DOHH2 (cell line): ENCODE measurements around the gene TMCC1.
"Not testable (repeated sequence)": the region's sequence is repeated elsewhere in the genome, so short reads cannot be mapped to it uniquely, and the experiment has no call there.

Experiments used
- H3F3A ChIP-seq: fragments of 200-600 bp; sonication (generic), shearing (Covaris generic); 2 replicates; pipeline ENCODE4 v1.6.0; 2016; ENCODE audit warnings: antibody characterized with exemption, mild to moderate bottlenecking; ENCODE audit not compliant: control insufficient read depth, insufficient read depth
- H3K27ac ChIP-seq: fragments of 200-600 bp; sonication (generic); 2 replicates; pipeline ENCODE4 v1.5.1; 2014; ENCODE audit warnings: low read depth, mild to moderate bottlenecking, low read length, moderate library complexity
- H3K27me3 ChIP-seq: fragments of 200-600 bp; sonication (generic); 2 replicates; pipeline ENCODE4 v1.6.1; 2014; ENCODE audit warnings: mild to moderate bottlenecking, low read length, mixed read lengths; ENCODE audit not compliant: control insufficient read depth
- H3K36me3 ChIP-seq: fragments of 200-600 bp; sonication (generic); 2 replicates; pipeline ENCODE4 v1.6.1; 2014; ENCODE audit warnings: mild to moderate bottlenecking, low read length, moderate library complexity, mixed read lengths; ENCODE audit not compliant: control insufficient read depth
- H3K4me1 ChIP-seq: fragments of 200-600 bp; sonication (generic); 2 replicates; pipeline ENCODE4 v1.6.1; 2014; ENCODE audit warnings: mild to moderate bottlenecking, low read length, mixed read lengths; ENCODE audit not compliant: control insufficient read depth
- H3K4me2 ChIP-seq: fragments of 200-600 bp; sonication (generic); 2 replicates; pipeline ENCODE4 v1.6.0; 2014; ENCODE audit warnings: mild to moderate bottlenecking, low read length, moderate library complexity
- H3K4me3 ChIP-seq: fragments of 200-600 bp; sonication (generic); 2 replicates; pipeline ENCODE4 v1.5.1; 2014; ENCODE audit warnings: mild to moderate bottlenecking, low read length, mixed read lengths
- H3K79me2 ChIP-seq: fragments of 200-600 bp; sonication (generic); 2 replicates; pipeline ENCODE4 v1.6.1; 2014; ENCODE audit warnings: mild to moderate bottlenecking, low read length, mixed read lengths; ENCODE audit not compliant: control insufficient read depth
- H3K9me2 ChIP-seq: fragments of 200-600 bp; sonication (generic); replicated peaks from 2 replicates; pipeline ENCODE4 v1.6.1; 2014; ENCODE audit warnings: mild to moderate bottlenecking, low read length, mixed read lengths; ENCODE audit not compliant: control insufficient read depth
- H3K9me3 ChIP-seq: fragments of 200-600 bp; sonication (generic); 2 replicates; pipeline ENCODE4 v1.6.1; 2014; ENCODE audit warnings: antibody characterized with exemption, low read length, mixed read lengths; ENCODE audit not compliant: control insufficient read depth, insufficient read depth
- H4K20me1 ChIP-seq: fragments of 200-600 bp; sonication (generic); 2 replicates; pipeline ENCODE4 v1.6.0; 2014; ENCODE audit warnings: low read depth, mild to moderate bottlenecking, antibody characterized with exemption, low read length, moderate library complexity; ENCODE audit not compliant: control insufficient read depth, insufficient read depth
- EZH2phosphoT487 ChIP-seq: fragments of 200-600 bp; sonication (generic); IDR thresholded peaks from 2 replicates; pipeline ENCODE4 v1.6.1; 2017; ENCODE audit warnings: borderline replicate concordance, mild to moderate bottlenecking, antibody characterized with exemption, low read length, moderate library complexity, mixed read lengths
- TF ChIP-seq, protein P1 (sequence below): fragments of 200-600 bp; sonication (generic); IDR thresholded peaks from one replicate; pipeline ENCODE4 v1.5.1; 2014; ENCODE audit warnings: antibody characterized with exemption, mild to moderate bottlenecking, low read depth, low read length; ENCODE audit not compliant: poor library complexity, severe bottlenecking

Gene TMCC1

DNA sequence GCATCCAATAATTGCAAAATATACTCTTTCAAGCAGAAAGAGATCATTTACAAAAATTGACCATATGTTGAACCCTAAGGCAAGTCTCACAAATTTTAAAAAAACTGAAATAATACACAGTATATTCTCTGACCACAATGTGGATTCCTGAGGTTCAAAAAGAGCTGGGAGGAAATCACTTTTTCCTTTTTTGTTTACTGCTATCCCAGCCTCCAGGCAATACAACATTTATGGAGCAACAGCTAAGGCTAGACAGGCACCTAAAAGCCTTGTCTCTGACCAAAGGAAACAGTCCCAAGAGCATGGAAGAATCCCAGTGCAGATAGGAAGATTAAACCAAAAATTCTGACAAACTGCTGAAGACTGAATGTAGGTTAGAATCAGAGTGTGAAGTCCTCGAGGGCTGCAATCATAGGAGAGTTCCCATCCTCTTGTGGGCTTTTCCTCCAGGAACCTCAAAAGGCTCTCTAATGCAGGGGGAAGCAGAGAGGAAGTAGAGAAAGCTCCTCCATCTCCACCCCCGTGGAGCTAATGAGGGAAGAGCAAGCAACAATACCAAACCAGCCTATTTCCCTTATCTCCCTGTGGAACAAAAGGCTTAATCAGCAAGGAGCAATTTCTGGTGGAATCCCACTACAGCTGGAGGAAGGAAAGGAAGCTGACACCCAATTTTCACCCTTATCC lies 57.0 kb downstream of the TMCC1 start:
- Histone ChIP-seq H3K27ac (no peak overlapping the region), H4K20me1 (no peaks in the 10 kb centered on the region), H3K4me1 (no peaks in the 10 kb centered on the region), H3K36me3 (no peaks in the 10 kb centered on the region), H3F3A (no peaks in the 10 kb centered on the region), H3K4me3 (no peak overlapping the region), H3K79me2 (no peaks in the 10 kb centered on the region; the same call in 1 of the 2 replicates), H3K27me3 (no peaks in the 10 kb centered on the region), H3K9me3 (no peaks in the 10 kb centered on the region), H3K9me2 (no peaks in the 10 kb centered on the region), H3K4me2 (no peak overlapping the region)
- no peak for TF ChIP-seq EZH2phosphoT487
- TF ChIP-seq, protein P1, sequence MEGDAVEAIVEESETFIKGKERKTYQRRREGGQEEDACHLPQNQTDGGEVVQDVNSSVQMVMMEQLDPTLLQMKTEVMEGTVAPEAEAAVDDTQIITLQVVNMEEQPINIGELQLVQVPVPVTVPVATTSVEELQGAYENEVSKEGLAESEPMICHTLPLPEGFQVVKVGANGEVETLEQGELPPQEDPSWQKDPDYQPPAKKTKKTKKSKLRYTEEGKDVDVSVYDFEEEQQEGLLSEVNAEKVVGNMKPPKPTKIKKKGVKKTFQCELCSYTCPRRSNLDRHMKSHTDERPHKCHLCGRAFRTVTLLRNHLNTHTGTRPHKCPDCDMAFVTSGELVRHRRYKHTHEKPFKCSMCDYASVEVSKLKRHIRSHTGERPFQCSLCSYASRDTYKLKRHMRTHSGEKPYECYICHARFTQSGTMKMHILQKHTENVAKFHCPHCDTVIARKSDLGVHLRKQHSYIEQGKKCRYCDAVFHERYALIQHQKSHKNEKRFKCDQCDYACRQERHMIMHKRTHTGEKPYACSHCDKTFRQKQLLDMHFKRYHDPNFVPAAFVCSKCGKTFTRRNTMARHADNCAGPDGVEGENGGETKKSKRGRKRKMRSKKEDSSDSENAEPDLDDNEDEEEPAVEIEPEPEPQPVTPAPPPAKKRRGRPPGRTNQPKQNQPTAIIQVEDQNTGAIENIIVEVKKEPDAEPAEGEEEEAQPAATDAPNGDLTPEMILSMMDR: no peak

DNA sequence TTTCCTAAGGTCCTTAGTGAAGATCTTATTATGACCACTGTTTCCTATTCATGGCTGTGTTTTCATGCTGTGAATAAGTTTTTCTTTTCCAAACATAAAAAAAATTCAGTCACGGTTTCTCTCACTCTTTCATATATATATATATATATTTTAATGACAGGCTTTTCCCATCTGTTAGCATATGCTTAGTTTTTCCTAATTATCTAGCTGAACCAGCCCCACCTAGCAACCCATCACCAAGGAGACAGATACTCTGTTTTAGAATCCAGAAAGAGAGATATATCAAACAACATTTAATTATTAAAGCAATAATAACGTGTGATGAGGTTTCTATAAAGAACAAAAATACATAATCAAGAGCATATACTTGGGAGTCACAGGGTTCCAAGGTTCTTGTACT lies 58.3 kb downstream of the TMCC1 start:
- Histone ChIP-seq H3K79me2 (no peaks in the 10 kb centered on the region; the same call in 1 of the 2 replicates), H3K4me2 (no peak overlapping the region), H3K9me2 (no peaks in the 10 kb centered on the region), H3K4me1 (no peaks in the 10 kb centered on the region), H3K36me3 (no peaks in the 10 kb centered on the region), H3K4me3 (no peak overlapping the region), H4K20me1 (no peaks in the 10 kb centered on the region), H3F3A (no peaks in the 10 kb centered on the region), H3K27ac (no peak overlapping the region), H3K27me3 (no peaks in the 10 kb centered on the region), H3K9me3 (no peaks in the 10 kb centered on the region)
- TF ChIP-seq, protein P1: no peak
- no peak for TF ChIP-seq EZH2phosphoT487

- H4K20me1 ChIP-seq: no peaks in the 10 kb centered on the region
- no peaks in the 10 kb centered on the region; the same call in 1 of the 2 replicates for H3K79me2 ChIP-seq
- no peaks in the 10 kb centered on the region for H3K27me3 ChIP-seq
- TF ChIP-seq, protein P1: no peak
- no peak for TF ChIP-seq EZH2phosphoT487
- H3K27ac ChIP-seq: no peak overlapping the region
- no peaks in the 10 kb centered on the region for H3K36me3 ChIP-seq
- no peaks in the 10 kb centered on the region for H3F3A ChIP-seq
- no peak overlapping the region for H3K4me3 ChIP-seq
- H3K9me3 ChIP-seq: no peaks in the 10 kb centered on the region
- no peaks in the 10 kb centered on the region for H3K9me2 ChIP-seq
- H3K4me1 ChIP-seq: no peaks in the 10 kb centered on the region
- no peak overlapping the region for H3K4me2 ChIP-seq
Measured at GRCh38 chr3:129834580-129834979, 58.9 kb downstream of the TMCC1 start.

DNA sequence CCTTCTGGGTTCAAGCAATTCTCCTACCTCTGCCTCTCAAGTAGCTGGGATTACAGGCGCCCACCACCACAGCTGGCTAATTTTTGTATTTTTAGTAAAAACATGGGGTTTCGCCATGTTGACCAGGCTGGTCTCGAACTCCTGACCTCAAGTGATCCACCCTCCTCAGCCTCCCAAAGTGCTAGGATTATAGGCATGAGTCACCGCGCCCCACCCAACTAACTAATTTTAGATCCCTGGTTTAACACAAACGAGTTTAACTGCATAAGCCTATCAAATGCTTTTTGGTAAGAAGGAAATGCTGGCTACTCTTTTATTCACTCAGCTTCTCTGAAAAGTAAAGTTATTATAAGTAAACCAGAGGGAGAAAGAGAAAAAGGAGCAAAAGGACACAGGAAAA lies 61.6 kb downstream of the TMCC1 start:
- H3K4me3 ChIP-seq, H3K9me3 ChIP-seq, H3K9me2 ChIP-seq, H4K20me1 ChIP-seq, H3K27ac ChIP-seq, H3K4me2 ChIP-seq, H3K36me3 ChIP-seq, H3K27me3 ChIP-seq, H3K79me2 ChIP-seq, H3F3A ChIP-seq: not testable (repeated sequence)
- peaks cover 14% of the 10 kb centered on the region for H3K4me1 ChIP-seq
